ENCODE measurements around the gene NPAS2.

Gene NPAS2

DNA sequence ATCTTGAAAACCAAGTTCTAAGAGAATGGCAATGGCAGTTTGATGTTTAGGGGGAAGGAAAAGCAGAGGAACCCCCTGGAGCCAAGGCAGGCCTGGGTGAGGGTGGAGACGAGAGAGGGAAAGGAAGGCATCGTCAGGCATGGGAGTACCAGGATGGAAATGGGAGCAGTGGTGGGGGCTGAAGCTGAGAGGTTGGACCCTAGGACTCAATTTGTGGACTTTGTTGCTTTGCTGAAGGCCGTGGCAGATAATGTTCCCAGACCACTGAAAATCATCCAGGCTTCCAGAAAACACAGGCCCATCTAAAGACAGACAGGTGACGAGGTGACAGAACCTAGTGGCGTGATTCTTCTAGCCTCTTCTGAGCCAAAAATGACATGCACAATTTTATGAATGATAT, 4.9 kb downstream of the NPAS2 start:
- DNase-seq (ENCODE audit: low read depth) = no peak
- TF ChIP-seq CTCF (IDR thresholded peaks at IDR 0.05; ENCODE audit: low read length, missing control alignments) = no peak
- H3K4me3 ChIP-seq (replicated peaks; ENCODE audit: low read depth, low read length) = no peak overlapping the region

GRCh38 chr2:100826494-100826893, 6.6 kb downstream of the NPAS2 start:
- TF ChIP-seq CTCF (IDR thresholded peaks at IDR 0.05; ENCODE audit: low read length, missing control alignments) = no peak
- H3K4me3 ChIP-seq (replicated peaks; ENCODE audit: low read depth, low read length) = no peak overlapping the region
- no peak for DNase-seq (ENCODE audit: low read depth)

- no peak overlapping the region for H3K4me3 ChIP-seq (replicated peaks; ENCODE audit: low read depth, low read length)
- no peak for DNase-seq (ENCODE audit: low read depth)
- TF ChIP-seq CTCF (IDR thresholded peaks at IDR 0.05; ENCODE audit: low read length, missing control alignments) = no peak
These were observed 11.3 kb downstream of the NPAS2 start for GRCh38 chr2:100831158-100831750.

GRCh38 chr2:100831831-100832230, 11.9 kb downstream of the NPAS2 start:
- no peak overlapping the region for H3K4me3 ChIP-seq (replicated peaks; ENCODE audit: low read depth, low read length)
- no peak for TF ChIP-seq CTCF (IDR thresholded peaks at IDR 0.05; ENCODE audit: low read length, missing control alignments)
- no peak for DNase-seq (ENCODE audit: low read depth)

GRCh38 chr2:100832885-100833284, 12.9 kb downstream of the NPAS2 start:
- no peak for DNase-seq (ENCODE audit: low read depth)
- H3K4me3 ChIP-seq (replicated peaks; ENCODE audit: low read depth, low read length) = no peak overlapping the region
- no peak for TF ChIP-seq CTCF (IDR thresholded peaks at IDR 0.05; ENCODE audit: low read length, missing control alignments)

DNA sequence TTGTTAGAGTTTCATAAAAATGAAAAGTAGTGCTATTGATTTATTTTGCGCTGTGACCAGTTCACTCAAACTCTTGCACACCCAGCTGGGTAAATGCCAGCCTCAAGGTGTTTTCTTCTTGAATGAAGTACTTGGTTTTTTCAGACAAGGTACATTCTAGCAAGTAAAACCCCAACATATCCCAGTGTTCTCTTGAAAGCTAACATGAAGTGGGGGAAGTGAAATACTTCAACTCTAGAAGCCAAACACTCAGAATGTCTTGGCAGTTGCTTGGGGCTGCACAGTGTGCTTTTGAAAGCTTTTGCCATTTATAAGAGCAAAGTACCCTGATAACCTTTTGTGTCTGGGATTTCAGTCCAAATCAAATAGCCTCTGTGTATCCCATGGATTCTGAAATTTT, 13.4 kb downstream of the NPAS2 start:
- DNase-seq (ENCODE audit: low read depth) = no peak
- TF ChIP-seq CTCF (IDR thresholded peaks at IDR 0.05; ENCODE audit: low read length, missing control alignments) = no peak
- no peak overlapping the region for H3K4me3 ChIP-seq (replicated peaks; ENCODE audit: low read depth, low read length)

DNA sequence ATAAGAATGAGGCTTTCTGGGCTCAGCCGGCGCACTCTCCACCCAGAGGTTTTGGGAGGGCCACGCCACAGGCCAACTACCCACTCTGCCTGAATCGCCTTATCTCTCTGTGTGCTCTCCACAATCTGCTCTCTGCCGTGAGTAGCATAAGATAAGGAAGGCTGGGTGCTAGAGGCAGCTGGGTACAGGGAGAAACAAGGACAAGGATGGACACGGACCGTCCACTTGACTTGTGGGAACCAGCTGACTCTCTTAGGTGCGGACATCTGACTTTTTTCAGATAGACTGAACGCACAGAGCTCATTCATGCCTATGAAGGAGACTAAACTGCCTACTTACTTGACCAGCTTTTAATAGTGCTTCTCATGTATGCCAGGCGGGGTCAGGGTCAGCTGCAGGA, 14.3 kb downstream of the NPAS2 start:
- DNase-seq (ENCODE audit: low read depth) = no peak
- TF ChIP-seq CTCF (IDR thresholded peaks at IDR 0.05; ENCODE audit: low read length, missing control alignments) = no peak
- no peak overlapping the region for H3K4me3 ChIP-seq (replicated peaks; ENCODE audit: low read depth, low read length)
